Stomach (tissue), 9 donors: ENCODE measurements around the gene SUSD4. TPM values are rescaled to one million over a fixed set of nuclear protein-coding genes. Genes with fewer than 3 reads are reported as not detected.

Experiments used
- DNase-seq, 2 donors: peaks; one replicate each; pipeline versions ENCODE4 v3.0.0 to v3.0.0-alpha.2; 2013 to 2019
- H3K27ac ChIP-seq, 5 donors: fragments of 200-600 bp in 4 of 5; sonication (generic) in 4 of 5; one replicate each; pipeline ENCODE4 v1.5.1; 2013 to 2019; ENCODE audit warnings: mild to moderate bottlenecking in 1 of 5, moderate library complexity in 1 of 5
- H3K27me3 ChIP-seq, 3 donors: fragments of 200-600 bp; sonication (generic); one replicate each; pipeline ENCODE4 v1.5.1; 2017 to 2019; ENCODE audit warnings: mixed run types in 1 of 3
- H3K36me3 ChIP-seq, 4 donors: fragments of 200-600 bp; sonication (generic); 1 replicate in 3 of 4; 2 replicates in 1 of 4; pipeline ENCODE4 v1.5.1; 2016 to 2019
- H3K4me1 ChIP-seq, 4 donors: fragments of 200-600 bp; sonication (generic); one replicate each; pipeline ENCODE4 v1.5.1; 2016 to 2019
- H3K4me3 ChIP-seq, 4 donors: fragments of 200-600 bp; sonication (generic) in 3 of 4; one replicate each; pipeline ENCODE4 v1.5.1; 2016 to 2019; ENCODE audit warnings: mild to moderate bottlenecking in 1 of 4
- H3K9me3 ChIP-seq, 4 donors: fragments of 200-600 bp; sonication (generic); one replicate each; pipeline ENCODE4 v1.5.1; 2016 to 2019
- CTCF ChIP-seq, 7 experiments: fragments of 450-650 bp in 4 of 7; fragments of 200-600 bp in 3 of 7; sonication (generic) in 3 of 7; IDR thresholded peaks; one replicate each; pipeline ENCODE4 v1.5.1; 2016 to 2019; ENCODE audit warnings: antibody characterized with exemption in 7 of 7, control low read depth in 2 of 7, mild to moderate bottlenecking in 1 of 7
- EP300 ChIP-seq: sonication (generic); formaldehyde crosslinking; IDR thresholded peaks from one replicate; pipeline ENCODE4 v1.6.1; 2017; ENCODE audit warnings: antibody characterized with exemption
- POLR2A ChIP-seq, 4 donors: fragments of 450-650 bp; IDR thresholded peaks; one replicate each; pipeline ENCODE4 v1.6.1; 2016; ENCODE audit warnings: antibody characterized with exemption in 4 of 4, control low read depth in 2 of 4, mild to moderate bottlenecking in 1 of 4, moderate library complexity in 1 of 4
- POLR2AphosphoS5 ChIP-seq, 3 donors: sonication (generic); formaldehyde crosslinking; IDR thresholded peaks; one replicate each; pipeline ENCODE4 v1.6.1; 2016; ENCODE audit warnings: antibody characterized with exemption in 3 of 3
- WGBS, 5 donors: extraction: QIAGEN DNeasy Blood & Tissue Kit in 3 of 5; methylation state at CpG; one replicate each; pipeline versions ENCODE4 v1.1.5 to v1.1.7; 2013 to 2018; 5-methylcytosine and 5-hydroxymethylcytosine counted together
- intact Hi-C: fragments of 100-400 bp; cut with DNase I; formaldehyde crosslinking; loops from one replicate; pipeline ENCODE4 v1.15.1; 2023; ENCODE audit warnings: low total_unique reads
- polyA plus RNA-seq, 3 donors: library from polyadenylated mRNA; stranded (reverse); fragments of 200-250 nt; gene quantifications; one replicate each; pipeline ENCODE4 v1.2.3, GENCODE V29; 2013
- total RNA-seq, 5 donors: library from RNA; depleted of rRNA; stranded (reverse); fragments of >200 nt; gene quantifications; one replicate each; pipeline versions ENCODE4 v1.1.0 to v1.2.3, GENCODE V29; 2014 to 2016
- donor health status: healthy with polysubstance abuse.
- donor health status: Bipolar disorder and iron deficiency.
- donor health status: healthy.

Gene SUSD4
- total and polyA plus RNA-seq, 8 donors, result 5.5 to 35.6 (median 8.1) TPM; not detected in 1

GRCh38 chr1:223311826-223312225, 52.1 kb downstream of the SUSD4 start:
- no peaks in the 10 kb centered on the region for H3K36me3 ChIP-seq
- 81 to 93% (median 87%) methylated on average over 3 of the region's 3 CpGs for WGBS, 5 donors
- intact Hi-C loops, result no loop called here
- no peak overlapping the region for H3K4me3 ChIP-seq
- no peak overlapping the region for H3K27ac ChIP-seq
- no peaks in the 10 kb centered on the region for H3K27me3 ChIP-seq
- DNase-seq, result no peak
- TF ChIP-seq CTCF (IDR thresholded peaks at IDR 0.05), result no peak
- TF ChIP-seq POLR2AphosphoS5 (IDR thresholded peaks at IDR 0.05), result no peak
- TF ChIP-seq POLR2A (IDR thresholded peaks at IDR 0.05), result no peak
- TF ChIP-seq EP300, result no peak
- peaks cover 0 to 5% (median 0%) of the 10 kb centered on the region in 4 donors for H3K4me1 ChIP-seq
- no peaks in the 10 kb centered on the region for H3K9me3 ChIP-seq

GRCh38 chr1:223308136-223308535, 55.8 kb downstream of the SUSD4 start:
- DNase-seq, result no peak
- Histone ChIP-seq H3K4me3 (no peak overlapping the region), H3K27ac (no peak overlapping the region), H3K4me1 (peaks cover 0 to 5% (median 0%) of the 10 kb centered on the region in 4 donors), H3K36me3 (no peaks in the 10 kb centered on the region), H3K27me3 (no peaks in the 10 kb centered on the region), H3K9me3 (peaks cover 0 to 7% (median 3%) of the 10 kb centered on the region in 4 donors)
- intact Hi-C loops, result no loop called here
- 76 to 85% (median 76%) methylated on average over 2 of the region's 2 CpGs for WGBS, 5 donors
- TF ChIP-seq CTCF (IDR thresholded peaks at IDR 0.05), result no peak
- no peak for TF ChIP-seq POLR2AphosphoS5 (IDR thresholded peaks at IDR 0.05)
- no peak for TF ChIP-seq POLR2A (IDR thresholded peaks at IDR 0.05)
- no peak for TF ChIP-seq EP300

GRCh38 chr1:223307544-223307943, 56.4 kb downstream of the SUSD4 start:
- TF ChIP-seq CTCF (IDR thresholded peaks at IDR 0.05) (no peak), POLR2A (IDR thresholded peaks at IDR 0.05) (no peak), EP300 (no peak), POLR2AphosphoS5 (IDR thresholded peaks at IDR 0.05) (no peak)
- Histone ChIP-seq H3K36me3 (no peaks in the 10 kb centered on the region), H3K27ac (no peak overlapping the region), H3K27me3 (no peaks in the 10 kb centered on the region), H3K4me3 (no peak overlapping the region), H3K4me1 (peaks cover 0 to 4% (median 0%) of the 10 kb centered on the region in 4 donors), H3K9me3 (peaks cover 0 to 7% (median 3%) of the 10 kb centered on the region in 4 donors)
- 85 to 92% (median 88%) methylated on average over 5 of the region's 5 CpGs for WGBS, 5 donors
- intact Hi-C loops, result no loop called here
- no peak for DNase-seq

- intact Hi-C loops, result no loop called here
- TF ChIP-seq EP300, result no peak
- TF ChIP-seq CTCF (IDR thresholded peaks at IDR 0.05), result no peak
- no peak for TF ChIP-seq POLR2A (IDR thresholded peaks at IDR 0.05)
- TF ChIP-seq POLR2AphosphoS5 (IDR thresholded peaks at IDR 0.05), result no peak
- H3K27ac ChIP-seq, result no peak overlapping the region
- H3K4me3 ChIP-seq, result no peak overlapping the region
- WGBS, 5 donors, result 79 to 91% (median 89%) methylated on average over 1 of the region's 1 CpG
- no peak for DNase-seq
- no peaks in the 10 kb centered on the region for H3K4me1 ChIP-seq
- H3K36me3 ChIP-seq, result no peaks in the 10 kb centered on the region
- no peaks in the 10 kb centered on the region for H3K27me3 ChIP-seq
- peaks cover 0 to 7% (median 3%) of the 10 kb centered on the region in 4 donors for H3K9me3 ChIP-seq
These were observed 59.0 kb downstream of the SUSD4 start for GRCh38 chr1:223304931-223305330.
